K562 (cell line): Measurements from ENCODE around the gene SEPHS1. TPM values are rescaled to one million over a fixed set of nuclear protein-coding genes. Genes with fewer than 3 reads are reported as not detected.
A peak's percentile ranks its signal among the peaks of the same experiment; 100 is the strongest.

ENCODE experiments used
- ARID1B ChIP-seq: fragments of 450-650 bp; IDR thresholded peaks from 2 replicates; pipeline ENCODE4 v1.6.1; 2016; ENCODE audit warnings: antibody characterized with exemption, mild to moderate bottlenecking, inconsistent platforms
- BCOR ChIP-seq: fragments of 450-650 bp; IDR thresholded peaks from 2 replicates; pipeline ENCODE4 v1.6.1; 2016
- CAMTA2 ChIP-seq: fragments of 250-450 bp; sonication (Bioruptor Pico); conservative IDR thresholded peaks from 2 replicates; pipeline ENCODE4 v1.5.1; 2022
- CREM ChIP-seq: IDR thresholded peaks from 2 replicates; pipeline ENCODE4 v1.6.1; 2014; ENCODE audit warnings: antibody characterized with exemption, low read depth
- IRF1 ChIP-seq: sonication (generic); formaldehyde crosslinking; IDR thresholded peaks from 2 replicates; pipeline ENCODE4 v1.8.0; 2022; ENCODE audit warnings: missing genetic modification reagents, mild to moderate bottlenecking, borderline replicate concordance
- NCOR1 ChIP-seq: fragments of 450-650 bp; IDR thresholded peaks from 2 replicates; pipeline ENCODE4 v1.6.1; 2016; ENCODE audit warnings: mild to moderate bottlenecking, moderate library complexity
- NEUROD1 ChIP-seq: fragments of 150-350 bp; IDR thresholded peaks from 2 replicates; pipeline ENCODE4 v1.6.1; 2014; ENCODE audit warnings: borderline replicate concordance, low read length, low read depth; ENCODE audit not compliant: partially characterized antibody
- RB1 ChIP-seq: fragments of 450-650 bp; IDR thresholded peaks from 2 replicates; pipeline ENCODE4 v1.6.1; 2017; ENCODE audit warnings: low read depth, mild to moderate bottlenecking
- VEZF1 ChIP-seq: fragments of 200-800 bp; sonication (Bioruptor generic); IDR thresholded peaks from 2 replicates; pipeline ENCODE4 v1.6.1; 2017; ENCODE audit warnings: missing genetic modification characterization, missing compliant biosample characterization
- ZBTB7A ChIP-seq: IDR thresholded peaks from 2 replicates; pipeline ENCODE4 v1.6.1; 2011; ENCODE audit warnings: low read depth, mild to moderate bottlenecking, low read length, moderate library complexity, borderline replicate concordance; ENCODE audit not compliant: control insufficient read depth
- ZNF134 ChIP-seq: fragments of 250-450 bp; sonication (Bioruptor Pico); conservative IDR thresholded peaks from 2 replicates; pipeline ENCODE4 v1.4.0; 2020
- ZNF184 ChIP-seq: sonication (generic); formaldehyde crosslinking; IDR thresholded peaks from 2 replicates; pipeline ENCODE4 v1.5.0; 2020; ENCODE audit warnings: missing genetic modification reagents
- polyA plus RNA-seq, 8 experiments: library from polyadenylated mRNA; depleted of rRNA in 4 of 8; stranded (reverse) in 5 of 8; unstranded in 3 of 8; fragments of >200 nt; fragmentation: Nextera tagmentation in 2 of 8; fragmentation: Illumina TruSeq in 1 of 8; extraction: Ambion mirVana in 2 of 8; extraction: Trizol in 1 of 8; gene quantifications; 2 replicates each; pipeline versions ENCODE4 v1.2.1 to v1.2.3, GENCODE V29; 2011 to 2014; ENCODE audit warnings: inconsistent platforms in 1 of 8, missing spikeins in 1 of 8
- total RNA-seq, 7 experiments: library from RNA; depleted of rRNA in 6 of 7; stranded (reverse); fragments of >200 nt in 6 of 7; fragmentation: Illumina TruSeq in 2 of 7; extraction: Trizol in 2 of 7; gene quantifications; 2 replicates each; pipeline versions ENCODE4 v1.2.1 to v1.2.3, GENCODE V29; 2011 to 2021; ENCODE audit warnings: low replicate concordance in 1 of 7

SEPHS1 gene
- total and polyA plus RNA-seq, 9 of the 15 experiments (the other 6 are each of a cell fraction or from before 2014, with no cell fraction given), result 14.7 to 82.8 (median 41.8) TPM

- TF ChIP-seq VEZF1 (peak; percentile 73), NCOR1 (peak; percentile 46), ZNF184 (CRISPR knock-in tag) (no peak), RB1 (peak; percentile 40; the same call in 1 of the 2 replicates), CREM (peak; percentile 41; the same call in 1 of the 2 replicates), ZBTB7A (peak; percentile 54; the same call in 1 of the 2 replicates), CAMTA2 (CRISPR knock-in tag) (no peak), NEUROD1 (peak; percentile 29), BCOR (no peak), ARID1B (peak; percentile 31; the same call in 1 of the 2 replicates), IRF1 (CRISPR knock-in tag) (no peak), ZNF134 (CRISPR knock-in tag) (no peak)
Measured at GRCh38 chr10:13271552-13272163, 76.4 kb downstream of the SEPHS1 start (continued).
